Measurements from ENCODE around the gene ASCC3. TPM values are rescaled to one million over a fixed set of nuclear protein-coding genes. Genes with fewer than 3 reads are reported as not detected.

The ASCC3 gene
- total RNA-seq, 4 donors from 2014 or later = 15.7 to 39.9 (median 29.3) TPM

GRCh38 chr6:100518588-100518987 lies 362.5 kb downstream of the ASCC3 start:
- intact Hi-C loops (cut with DNase I; ENCODE audit: low total_unique reads) (no loop called here), in situ Hi-C loops (cut with MboI; ENCODE audit: low pct_ligation_motif_present in 1 of 4, low pct_unique_long_range_greater_than_20kb in 1 of 4, low sequenced_read_pairs in 3 of 4) (no loop called here)
- TF ChIP-seq POLR2A (IDR thresholded peaks at IDR 0.05) (no peak), EP300 (IDR thresholded peaks at IDR 0.05; ENCODE audit: low read depth) (no peak), CTCF (IDR thresholded peaks at IDR 0.05) (no peak), POLR2AphosphoS5 (IDR thresholded peaks at IDR 0.05) (no peak)
- WGBS, 2 donors (ENCODE audit: low coverage in 1 of 2) = 64 to 71% methylated on average over 1 of the region's 1 CpG
- no peaks in the 10 kb centered on the region for H3K4me1 ChIP-seq
- no peak overlapping the region for H3K27ac ChIP-seq
- H3K36me3 ChIP-seq = peaks cover 0 to 6% (median 0%) of the 10 kb centered on the region in 4 donors
- no peak overlapping the region for H3K4me3 ChIP-seq
- no peaks in the 10 kb centered on the region for H3K9me3 ChIP-seq
- DNase-seq = no peak
- no peaks in the 10 kb centered on the region for H3K27me3 ChIP-seq

- no peak for TF ChIP-seq EP300 (IDR thresholded peaks at IDR 0.05; ENCODE audit: low read depth)
- TF ChIP-seq POLR2AphosphoS5 (IDR thresholded peaks at IDR 0.05) = no peak
- no peak for TF ChIP-seq CTCF (IDR thresholded peaks at IDR 0.05)
- TF ChIP-seq POLR2A (IDR thresholded peaks at IDR 0.05) = no peak
- H3K36me3 ChIP-seq = peaks cover 0 to 6% (median 0%) of the 10 kb centered on the region in 4 donors
- no peaks in the 10 kb centered on the region for H3K9me3 ChIP-seq
- no peak overlapping the region for H3K27ac ChIP-seq
- H3K4me1 ChIP-seq = no peaks in the 10 kb centered on the region
- WGBS, 2 donors (ENCODE audit: low coverage in 1 of 2) = 100% methylated on average over 1 of the region's 1 CpG
- intact Hi-C loops (cut with DNase I; ENCODE audit: low total_unique reads) = no loop called here
- DNase-seq = no peak
- no peak overlapping the region for H3K4me3 ChIP-seq
- no peaks in the 10 kb centered on the region for H3K27me3 ChIP-seq
- in situ Hi-C loops (cut with MboI; ENCODE audit: low pct_ligation_motif_present in 1 of 4, low pct_unique_long_range_greater_than_20kb in 1 of 4, low sequenced_read_pairs in 3 of 4) = no loop called here
Observed at GRCh38 chr6:100517633-100518032, 363.5 kb downstream of the ASCC3 start.

- in situ Hi-C loops (cut with MboI; ENCODE audit: low pct_ligation_motif_present in 1 of 4, low pct_unique_long_range_greater_than_20kb in 1 of 4, low sequenced_read_pairs in 3 of 4) = no loop called here
- DNase-seq = no peak
- no peaks in the 10 kb centered on the region for H3K27me3 ChIP-seq
- TF ChIP-seq POLR2AphosphoS5 (IDR thresholded peaks at IDR 0.05) = no peak
- TF ChIP-seq EP300 (IDR thresholded peaks at IDR 0.05; ENCODE audit: low read depth) = no peak
- no peak for TF ChIP-seq CTCF (IDR thresholded peaks at IDR 0.05)
- no peak for TF ChIP-seq POLR2A (IDR thresholded peaks at IDR 0.05)
- no peaks in the 10 kb centered on the region for H3K4me1 ChIP-seq
- H3K36me3 ChIP-seq = peaks cover 0 to 6% (median 2%) of the 10 kb centered on the region in 4 donors
- H3K9me3 ChIP-seq = no peaks in the 10 kb centered on the region
- WGBS, 2 donors (ENCODE audit: low coverage in 1 of 2) = 100% methylated on average over 1 to 4 of the region's 4 CpGs
- H3K4me3 ChIP-seq = no peak overlapping the region
- intact Hi-C loops (cut with DNase I; ENCODE audit: low total_unique reads) = no loop called here
- no peak overlapping the region for H3K27ac ChIP-seq
Observed at GRCh38 chr6:100517106-100517505, 364.0 kb downstream of the ASCC3 start.

GRCh38 chr6:100514660-100515059 lies 366.5 kb downstream of the ASCC3 start:
- WGBS, 2 donors (ENCODE audit: low coverage in 1 of 2) = 96 to 100% methylated on average over 2 to 3 of the region's 3 CpGs
- no peak overlapping the region for H3K4me3 ChIP-seq
- TF ChIP-seq POLR2A (IDR thresholded peaks at IDR 0.05) = no peak
- no peak for TF ChIP-seq EP300 (IDR thresholded peaks at IDR 0.05; ENCODE audit: low read depth)
- no peak for TF ChIP-seq POLR2AphosphoS5 (IDR thresholded peaks at IDR 0.05)
- TF ChIP-seq CTCF (IDR thresholded peaks at IDR 0.05) = no peak
- no peaks in the 10 kb centered on the region for H3K27me3 ChIP-seq
- in situ Hi-C loops (cut with MboI; ENCODE audit: low pct_ligation_motif_present in 1 of 4, low pct_unique_long_range_greater_than_20kb in 1 of 4, low sequenced_read_pairs in 3 of 4) (no loop called here), intact Hi-C loops (cut with DNase I; ENCODE audit: low total_unique reads) (no loop called here)
- H3K36me3 ChIP-seq = peaks cover 0 to 17% (median 7%) of the 10 kb centered on the region in 4 donors
- no peaks in the 10 kb centered on the region for H3K9me3 ChIP-seq
- no peaks in the 10 kb centered on the region for H3K4me1 ChIP-seq
- DNase-seq = no peak
- H3K27ac ChIP-seq = no peak overlapping the region

Data from transverse colon (tissue), 4 donors.